ENCODE data around the gene ETV3.

DNA sequence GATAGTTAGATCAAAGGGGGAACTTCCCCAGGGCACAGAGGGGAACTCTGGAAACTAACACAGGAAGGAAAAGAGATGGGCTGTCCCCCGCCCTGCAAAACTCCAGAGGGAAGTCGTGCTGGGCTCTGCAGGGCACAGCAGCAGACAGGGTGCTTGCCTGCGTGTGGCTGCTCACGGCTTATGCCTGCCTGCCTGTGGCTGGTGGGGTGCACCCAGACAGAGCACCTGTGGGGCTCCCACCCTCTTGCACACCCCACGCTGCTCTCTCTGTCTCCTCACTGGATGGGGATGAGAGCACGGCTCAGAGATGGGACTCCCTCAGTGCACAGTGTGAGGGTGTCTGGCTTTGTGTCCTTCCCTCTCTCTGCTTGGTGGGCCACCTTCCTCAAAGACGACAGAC lies 25.1 kb downstream of the ETV3 start:
- TF ChIP-seq POLR2A (IDR thresholded peaks at IDR 0.05) (no peak), POLR2AphosphoS5 (IDR thresholded peaks at IDR 0.05) (no peak)
- TF ChIP-seq, protein P1, sequence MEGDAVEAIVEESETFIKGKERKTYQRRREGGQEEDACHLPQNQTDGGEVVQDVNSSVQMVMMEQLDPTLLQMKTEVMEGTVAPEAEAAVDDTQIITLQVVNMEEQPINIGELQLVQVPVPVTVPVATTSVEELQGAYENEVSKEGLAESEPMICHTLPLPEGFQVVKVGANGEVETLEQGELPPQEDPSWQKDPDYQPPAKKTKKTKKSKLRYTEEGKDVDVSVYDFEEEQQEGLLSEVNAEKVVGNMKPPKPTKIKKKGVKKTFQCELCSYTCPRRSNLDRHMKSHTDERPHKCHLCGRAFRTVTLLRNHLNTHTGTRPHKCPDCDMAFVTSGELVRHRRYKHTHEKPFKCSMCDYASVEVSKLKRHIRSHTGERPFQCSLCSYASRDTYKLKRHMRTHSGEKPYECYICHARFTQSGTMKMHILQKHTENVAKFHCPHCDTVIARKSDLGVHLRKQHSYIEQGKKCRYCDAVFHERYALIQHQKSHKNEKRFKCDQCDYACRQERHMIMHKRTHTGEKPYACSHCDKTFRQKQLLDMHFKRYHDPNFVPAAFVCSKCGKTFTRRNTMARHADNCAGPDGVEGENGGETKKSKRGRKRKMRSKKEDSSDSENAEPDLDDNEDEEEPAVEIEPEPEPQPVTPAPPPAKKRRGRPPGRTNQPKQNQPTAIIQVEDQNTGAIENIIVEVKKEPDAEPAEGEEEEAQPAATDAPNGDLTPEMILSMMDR (IDR thresholded peaks at IDR 0.05), result no peak

Measured in prostate gland (tissue), 2 donors.